ENCODE results near the gene AMY2A.

DNA sequence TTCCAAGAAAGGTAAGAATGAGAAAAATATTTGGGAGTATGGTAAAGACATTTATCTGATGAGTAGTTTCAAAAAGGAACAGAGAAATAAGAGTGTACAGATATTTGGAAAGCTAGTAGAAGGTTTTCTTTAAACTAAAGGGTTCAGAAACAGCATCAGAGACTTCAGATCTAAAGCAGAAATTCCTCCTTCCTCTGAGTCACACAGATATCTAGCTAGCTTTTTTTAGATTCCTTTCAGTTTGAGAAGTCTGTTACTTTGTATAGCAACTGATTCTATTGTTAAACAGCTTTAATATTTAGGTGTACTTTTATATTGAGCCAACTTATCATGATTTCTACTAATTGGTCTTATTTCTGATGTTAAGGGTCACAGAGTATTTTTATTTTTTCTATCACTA lies 41.2 kb upstream of the AMY2A start:
- TF ChIP-seq GATA2 (IDR thresholded peaks at IDR 0.05; ENCODE audit: low read depth, low read length) (no peak), GATA3 (IDR thresholded peaks at IDR 0.05; ENCODE audit: low read depth, low read length) (no peak)

Measured in SH-SY5Y (cell line).